Tibial nerve (tissue), 4 donors: ENCODE results near the gene SYTL5. TPM values are rescaled to one million over a fixed set of nuclear protein-coding genes. Genes with fewer than 3 reads are reported as not detected.

Experiments used
- DNase-seq, 2 donors: peaks; one replicate each; pipeline ENCODE4 v3.0.0-alpha.2; 2019; ENCODE audit warnings: low spot score in 2 of 2
- H3K27ac ChIP-seq, 4 donors: fragments of 200-600 bp; sonication (generic) in 3 of 4; one replicate each; pipeline ENCODE4 v1.5.1; 2017 to 2019; ENCODE audit warnings: mild to moderate bottlenecking in 1 of 4
- H3K27me3 ChIP-seq, 2 donors: fragments of 200-600 bp; sonication (generic) in 1 of 2; one replicate each; pipeline versions ENCODE4 v1.5.1 to v1.6.0; 2017 to 2019
- H3K36me3 ChIP-seq, 3 donors: fragments of 200-600 bp; sonication (generic); one replicate each; pipeline ENCODE4 v1.5.1; 2018 to 2019
- H3K4me1 ChIP-seq, 4 donors: fragments of 200-600 bp; sonication (generic) in 3 of 4; one replicate each; pipeline ENCODE4 v1.5.1; 2017 to 2019
- H3K4me3 ChIP-seq, 4 donors: fragments of 200-600 bp; sonication (generic) in 3 of 4; one replicate each; pipeline ENCODE4 v1.5.1; 2017 to 2019; ENCODE audit warnings: mild to moderate bottlenecking in 1 of 4, moderate library complexity in 1 of 4
- H3K9me3 ChIP-seq, 4 donors: fragments of 200-600 bp; sonication (generic) in 3 of 4; one replicate each; pipeline ENCODE4 v1.5.1; 2017 to 2019
- EP300 ChIP-seq, 2 donors: sonication (generic); formaldehyde crosslinking; IDR thresholded peaks; one replicate each; pipeline ENCODE4 v1.6.1; 2017; ENCODE audit warnings: antibody characterized with exemption in 2 of 2, mild to moderate bottlenecking in 1 of 2
- POLR2A ChIP-seq, 2 donors: fragments of 450-650 bp; IDR thresholded peaks; one replicate each; pipeline ENCODE4 v1.6.1; 2017; ENCODE audit warnings: antibody characterized with exemption in 2 of 2, mild to moderate bottlenecking in 2 of 2, moderate library complexity in 2 of 2
- WGBS, 2 donors: methylation state at CpG; one replicate each; pipeline ENCODE4 v1.1.5; 2018; 5-methylcytosine and 5-hydroxymethylcytosine counted together
- total RNA-seq, 4 donors: library from RNA; depleted of rRNA; stranded (reverse); fragments of >200 nt; gene quantifications; one replicate each; pipeline ENCODE4 v1.1.0, GENCODE V29; 2016
- TF ChIP-seq, protein P1 (sequence below), 5 experiments: fragments of 200-600 bp in 3 of 5; fragments of 450-650 bp in 2 of 5; sonication (generic) in 3 of 5; IDR thresholded peaks; one replicate each; pipeline ENCODE4 v1.5.1; 2016 to 2019; ENCODE audit warnings: antibody characterized with exemption in 5 of 5, mild to moderate bottlenecking in 3 of 5, moderate library complexity in 2 of 5

The SYTL5 gene
- total RNA-seq, 4 donors from 2014 or later, result 0.21 to 0.78 (median 0.37) TPM

- Histone ChIP-seq H3K36me3 (peaks cover 0 to under 1% (median 0%) of the 10 kb centered on the region in 3 donors), H3K4me3 (no peak overlapping the region), H3K27me3 (peaks cover 0 to 4% of the 10 kb centered on the region in 2 donors), H3K9me3 (no peaks in the 10 kb centered on the region), H3K27ac (no peak overlapping the region), H3K4me1 (peaks cover 0 to 8% (median 0%) of the 10 kb centered on the region in 4 donors)
- no peak for DNase-seq
- TF ChIP-seq POLR2A (IDR thresholded peaks at IDR 0.05), result no peak
- no peak for TF ChIP-seq EP300 (IDR thresholded peaks at IDR 0.05)
- TF ChIP-seq, protein P1, sequence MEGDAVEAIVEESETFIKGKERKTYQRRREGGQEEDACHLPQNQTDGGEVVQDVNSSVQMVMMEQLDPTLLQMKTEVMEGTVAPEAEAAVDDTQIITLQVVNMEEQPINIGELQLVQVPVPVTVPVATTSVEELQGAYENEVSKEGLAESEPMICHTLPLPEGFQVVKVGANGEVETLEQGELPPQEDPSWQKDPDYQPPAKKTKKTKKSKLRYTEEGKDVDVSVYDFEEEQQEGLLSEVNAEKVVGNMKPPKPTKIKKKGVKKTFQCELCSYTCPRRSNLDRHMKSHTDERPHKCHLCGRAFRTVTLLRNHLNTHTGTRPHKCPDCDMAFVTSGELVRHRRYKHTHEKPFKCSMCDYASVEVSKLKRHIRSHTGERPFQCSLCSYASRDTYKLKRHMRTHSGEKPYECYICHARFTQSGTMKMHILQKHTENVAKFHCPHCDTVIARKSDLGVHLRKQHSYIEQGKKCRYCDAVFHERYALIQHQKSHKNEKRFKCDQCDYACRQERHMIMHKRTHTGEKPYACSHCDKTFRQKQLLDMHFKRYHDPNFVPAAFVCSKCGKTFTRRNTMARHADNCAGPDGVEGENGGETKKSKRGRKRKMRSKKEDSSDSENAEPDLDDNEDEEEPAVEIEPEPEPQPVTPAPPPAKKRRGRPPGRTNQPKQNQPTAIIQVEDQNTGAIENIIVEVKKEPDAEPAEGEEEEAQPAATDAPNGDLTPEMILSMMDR (IDR thresholded peaks at IDR 0.05), result no peak
- 73 to 91% methylated on average over 5 of the region's 5 CpGs for WGBS, 2 donors
Measured at GRCh38 chrX:38151441-38151840, 145.1 kb downstream of the SYTL5 start.

- no peak for TF ChIP-seq POLR2A (IDR thresholded peaks at IDR 0.05)
- no peak for TF ChIP-seq EP300 (IDR thresholded peaks at IDR 0.05)
- TF ChIP-seq, protein P1 (IDR thresholded peaks at IDR 0.05), result no peak
- 53 to 57% methylated on average over 5 of the region's 5 CpGs for WGBS, 2 donors
- DNase-seq, result no peak
- Histone ChIP-seq H3K27me3 (peaks cover 0 to 4% of the 10 kb centered on the region in 2 donors), H3K9me3 (no peaks in the 10 kb centered on the region), H3K4me3 (no peak overlapping the region), H3K4me1 (peaks cover 0 to 8% (median 0%) of the 10 kb centered on the region in 4 donors), H3K27ac (no peak overlapping the region), H3K36me3 (peaks cover 0 to 4% (median 0%) of the 10 kb centered on the region in 3 donors)
Measured at GRCh38 chrX:38154340-38154739, 148.0 kb downstream of the SYTL5 start.

DNA sequence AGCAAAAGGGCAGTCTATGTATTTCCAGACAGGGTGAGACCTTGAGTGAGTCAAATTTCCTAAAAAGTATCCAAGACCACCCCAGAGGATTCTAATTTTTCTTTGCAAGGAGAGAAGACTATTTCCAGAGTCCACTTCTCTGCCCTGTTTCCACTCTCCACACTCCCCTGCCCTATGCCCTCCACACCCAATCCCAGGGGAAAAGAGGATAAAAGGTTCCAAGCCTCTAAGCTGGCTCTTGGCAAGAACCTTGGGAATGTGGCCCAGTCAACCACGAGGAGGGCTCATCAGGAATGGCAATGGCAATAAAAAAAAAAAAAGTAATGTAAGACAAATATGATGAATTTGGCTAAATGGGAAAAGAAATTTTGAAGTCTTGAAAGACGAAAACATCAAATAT, 148.5 kb downstream of the SYTL5 start:
- peaks cover 0 to 4% (median 0%) of the 10 kb centered on the region in 3 donors for H3K36me3 ChIP-seq
- DNase-seq, result no peak
- WGBS, 2 donors, result 33 to 44% methylated on average over 2 of the region's 2 CpGs
- no peak overlapping the region for H3K27ac ChIP-seq
- no peak overlapping the region for H3K4me3 ChIP-seq
- H3K27me3 ChIP-seq, result peaks cover 0 to 4% of the 10 kb centered on the region in 2 donors
- peaks cover 0 to 8% (median 0%) of the 10 kb centered on the region in 4 donors for H3K4me1 ChIP-seq
- H3K9me3 ChIP-seq, result no peaks in the 10 kb centered on the region
- no peak for TF ChIP-seq POLR2A (IDR thresholded peaks at IDR 0.05)

DNA sequence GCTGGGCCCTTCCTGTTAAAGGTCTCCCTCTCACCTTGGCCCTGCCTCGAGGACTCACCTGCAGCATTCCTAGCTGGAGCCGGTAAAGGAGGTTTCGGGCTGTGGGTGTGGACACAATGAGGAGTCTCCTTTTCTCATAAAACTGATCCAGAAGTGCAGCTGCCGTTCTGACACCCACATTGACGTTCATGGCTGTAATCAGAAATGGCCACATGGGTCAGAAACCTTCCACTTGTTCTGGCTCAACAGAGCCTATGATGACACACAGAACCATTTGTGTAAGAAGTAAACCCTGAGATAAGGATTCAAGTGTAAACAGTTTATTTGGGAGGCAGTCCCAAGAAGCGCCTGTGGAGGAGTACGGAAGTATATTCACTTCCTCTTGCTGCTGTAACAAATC, 150.5 kb downstream of the SYTL5 start:
- peaks cover 0 to 4% (median 0%) of the 10 kb centered on the region in 3 donors for H3K36me3 ChIP-seq
- TF ChIP-seq, protein P1 (IDR thresholded peaks at IDR 0.05), result no peak
- TF ChIP-seq EP300 (IDR thresholded peaks at IDR 0.05), result no peak
- TF ChIP-seq POLR2A (IDR thresholded peaks at IDR 0.05), result no peak
- peaks cover 0 to 8% (median 0%) of the 10 kb centered on the region in 4 donors for H3K4me1 ChIP-seq
- no peak overlapping the region for H3K4me3 ChIP-seq
- DNase-seq, result no peak
- WGBS, 2 donors, result 82 to 90% methylated on average over 7 of the region's 7 CpGs
- H3K9me3 ChIP-seq, result no peaks in the 10 kb centered on the region
- no peak overlapping the region for H3K27ac ChIP-seq
- no peaks in the 10 kb centered on the region for H3K27me3 ChIP-seq

GRCh38 chrX:38163193-38163592, 156.8 kb downstream of the SYTL5 start:
- DNase-seq, result no peak
- no peak overlapping the region for H3K27ac ChIP-seq
- H3K9me3 ChIP-seq, result no peaks in the 10 kb centered on the region
- H3K27me3 ChIP-seq, result no peaks in the 10 kb centered on the region
- TF ChIP-seq, protein P1 (IDR thresholded peaks at IDR 0.05), result no peak
- TF ChIP-seq POLR2A (IDR thresholded peaks at IDR 0.05), result no peak
- TF ChIP-seq EP300 (IDR thresholded peaks at IDR 0.05), result no peak
- no peaks in the 10 kb centered on the region for H3K36me3 ChIP-seq
- H3K4me3 ChIP-seq, result no peak overlapping the region
- H3K4me1 ChIP-seq, result no peaks in the 10 kb centered on the region

DNA sequence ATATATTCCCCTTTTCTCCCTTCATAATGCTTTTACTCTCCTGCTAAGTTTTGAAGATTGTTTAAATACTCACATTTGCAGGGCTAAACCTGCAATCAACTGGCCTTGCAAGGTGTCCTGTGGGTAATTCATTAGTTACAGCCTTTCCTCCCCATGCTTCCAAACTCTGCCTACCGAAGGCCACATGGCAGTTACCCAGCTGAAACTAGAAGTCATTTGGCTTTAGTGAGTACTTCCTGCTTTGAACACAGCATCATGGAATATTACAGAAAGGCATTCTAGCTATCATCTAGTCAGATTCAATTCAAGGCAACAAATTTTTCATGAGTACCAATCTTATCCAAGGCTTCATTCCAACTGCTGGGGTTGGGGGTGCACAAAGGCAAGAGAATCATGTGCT, 158.7 kb downstream of the SYTL5 start:
- Histone ChIP-seq H3K9me3 (no peaks in the 10 kb centered on the region), H3K27me3 (no peaks in the 10 kb centered on the region), H3K27ac (no peak overlapping the region), H3K4me3 (no peak overlapping the region), H3K36me3 (no peaks in the 10 kb centered on the region), H3K4me1 (no peaks in the 10 kb centered on the region)
- no peak for TF ChIP-seq POLR2A (IDR thresholded peaks at IDR 0.05)
- no peak for TF ChIP-seq EP300 (IDR thresholded peaks at IDR 0.05)
- TF ChIP-seq, protein P1 (IDR thresholded peaks at IDR 0.05), result no peak
- DNase-seq, result no peak
- WGBS, 2 donors, result 53 to 79% methylated on average over 1 of the region's 1 CpG
